ENCODE results near the gene BAIAP3. TPM values are rescaled to one million over a fixed set of nuclear protein-coding genes. Genes with fewer than 3 reads are reported as not detected.

BAIAP3 gene
- total RNA-seq, 2 experiments from 2014 or later: 19.6 to 21.5 TPM

- CTCF ChIA-PET: no interaction called here
These were observed 44.1 kb downstream of the BAIAP3 start for GRCh38 chr16:1377406-1378010.

GRCh38 chr16:1378087-1378803, 44.8 kb downstream of the BAIAP3 start:
- POLR2A ChIA-PET: interaction anchor here (2.9 kb wide), 1 partner anchor 42 kb away, joined by 7 read pairs; the partner anchor contains the start of gene UQCC4
- H3K9me3 ChIP-seq (ENCODE audit: control insufficient read depth in 1 of 2, insufficient read depth in 1 of 2, low read length in 2 of 2): no peaks in the 10 kb centered on the region
- Mint-ChIP-seq H3K4me1 (ENCODE audit: low read depth) (peaks cover 9% of the 10 kb centered on the region), H3K27ac (peak overlapping the region; percentile 24), H3K36me3 (ENCODE audit: low read depth) (peaks cover 33% of the 10 kb centered on the region), H3K4me3 (peak overlapping the region; percentile 58), H3K9me3 (no peaks in the 10 kb centered on the region), H3K27me3 (no peaks in the 10 kb centered on the region)
- DNase-seq (no peak), ATAC-seq (ENCODE audit: poor library complexity) (no peak)
- H3K27ac ChIP-seq (ENCODE audit: low read depth in 1 of 2, low read length in 2 of 2): no peak overlapping the region
- H3K36me3 ChIP-seq (ENCODE audit: insufficient read depth, low read length): peaks cover 35% of the 10 kb centered on the region
- no peaks in the 10 kb centered on the region for H3K27me3 ChIP-seq (ENCODE audit: control insufficient read depth in 1 of 2, insufficient read depth in 2 of 2, low read length in 2 of 2)
- CTCF ChIA-PET: interaction anchor here (3.8 kb wide), 1 partner anchor 15 kb away, joined by 15 read pairs; no protein-coding TSS in a partner anchor
- no peak overlapping the region for H3K4me3 ChIP-seq (ENCODE audit: low read length)
- no peak for TF ChIP-seq CTCF (IDR thresholded peaks at IDR 0.05)
- intact Hi-C loops (cut with DNase I, micrococcal nuclease): no loop called here
- peaks cover 23% of the 10 kb centered on the region for H3K4me1 ChIP-seq (ENCODE audit: insufficient read depth, low read length)

More at GRCh38 chr16:1377406-1378010, 44.1 kb downstream of the BAIAP3 start:
- H3K9me3 Mint-ChIP-seq: no peaks in the 10 kb centered on the region
- no peaks in the 10 kb centered on the region for H3K27me3 Mint-ChIP-seq
- Histone ChIP-seq H3K4me1 (ENCODE audit: insufficient read depth, low read length) (peaks cover 23% of the 10 kb centered on the region), H3K36me3 (ENCODE audit: insufficient read depth, low read length) (peaks cover 34% of the 10 kb centered on the region), H3K27me3 (ENCODE audit: control insufficient read depth in 1 of 2, insufficient read depth in 2 of 2, low read length in 2 of 2) (no peaks in the 10 kb centered on the region), H3K27ac (ENCODE audit: low read depth in 1 of 2, low read length in 2 of 2) (no peak overlapping the region), H3K4me3 (ENCODE audit: low read length) (no peak overlapping the region), H3K9me3 (ENCODE audit: control insufficient read depth in 1 of 2, insufficient read depth in 1 of 2, low read length in 2 of 2) (no peaks in the 10 kb centered on the region)
- no peak for ATAC-seq (ENCODE audit: poor library complexity)
- intact Hi-C loops (cut with DNase I, micrococcal nuclease): no loop called here
- no peak for TF ChIP-seq CTCF (IDR thresholded peaks at IDR 0.05)
- H3K4me1 Mint-ChIP-seq (ENCODE audit: low read depth): peaks cover 9% of the 10 kb centered on the region
- H3K4me3 Mint-ChIP-seq: no peak overlapping the region
- POLR2A ChIA-PET: interaction anchor here (2.9 kb wide), 1 partner anchor 43 kb away, joined by 7 read pairs; the partner anchor contains the start of gene UQCC4
- DNase-seq: no peak
- peak overlapping the region; percentile 24 for H3K27ac Mint-ChIP-seq
- peaks cover 33% of the 10 kb centered on the region for H3K36me3 Mint-ChIP-seq (ENCODE audit: low read depth)

- no peak overlapping the region for H3K4me3 Mint-ChIP-seq
- Histone ChIP-seq H3K4me1 (ENCODE audit: insufficient read depth, low read length) (peaks cover 23% of the 10 kb centered on the region), H3K9me3 (ENCODE audit: control insufficient read depth in 1 of 2, insufficient read depth in 1 of 2, low read length in 2 of 2) (no peaks in the 10 kb centered on the region), H3K4me3 (ENCODE audit: low read length) (peak overlapping the region; percentile 26), H3K36me3 (ENCODE audit: insufficient read depth, low read length) (peaks cover 41% of the 10 kb centered on the region), H3K27ac (ENCODE audit: low read depth in 1 of 2, low read length in 2 of 2) (no peak overlapping the region), H3K27me3 (ENCODE audit: control insufficient read depth in 1 of 2, insufficient read depth in 2 of 2, low read length in 2 of 2) (no peaks in the 10 kb centered on the region)
- no peaks in the 10 kb centered on the region for H3K27me3 Mint-ChIP-seq
- intact Hi-C loops (cut with DNase I, micrococcal nuclease): no loop called here
- no peaks in the 10 kb centered on the region for H3K9me3 Mint-ChIP-seq
- ATAC-seq (ENCODE audit: poor library complexity): peak; percentile 60
- peak in 12 of 14 experiments; percentile 7 to 90 (median 38) for DNase-seq
- ChIA-PET CTCF (interaction anchor here (3.8 kb wide), 1 partner anchor 15 kb away, joined by 15 read pairs; no protein-coding TSS in a partner anchor), POLR2A (interaction anchor here (2.9 kb wide), 1 partner anchor 42 kb away, joined by 7 read pairs; the partner anchor contains the start of gene UQCC4)
- H3K4me1 Mint-ChIP-seq (ENCODE audit: low read depth): peaks cover 9% of the 10 kb centered on the region
- no peak for TF ChIP-seq CTCF (IDR thresholded peaks at IDR 0.05)
- H3K36me3 Mint-ChIP-seq (ENCODE audit: low read depth): peaks cover 33% of the 10 kb centered on the region
- H3K27ac Mint-ChIP-seq: no peak overlapping the region
These were observed 45.4 kb downstream of the BAIAP3 start for GRCh38 chr16:1378804-1379303.

All from CD4-positive, alpha-beta T cell (primary cell).